Smooth muscle cell (in vitro differentiated cells): ENCODE results near the gene LRRK2. TPM values are rescaled to one million over a fixed set of nuclear protein-coding genes. Genes with fewer than 3 reads are reported as not detected.

ENCODE experiments used
- DNase-seq: peaks from one replicate; lab custom pipeline; 2025; ENCODE audit not compliant: unreplicated experiment; lab: John Stamatoyannopoulos, UW
- H2AFZ ChIP-seq: fragments of 200-600 bp; sonication (generic); 2 replicates; pipeline ENCODE4 v1.6.0; 2016; ENCODE audit warnings: antibody characterized with exemption, low read depth, mild to moderate bottlenecking
- H3F3A ChIP-seq: fragments of 200-600 bp; sonication (generic); 2 replicates; pipeline ENCODE4 v1.6.0; 2017; ENCODE audit warnings: antibody characterized with exemption, low read depth
- H3K27ac ChIP-seq: fragments of 200-600 bp; sonication (generic); 2 replicates; pipeline ENCODE4 v1.5.1; 2016; ENCODE audit warnings: low read depth, mild to moderate bottlenecking
- H3K27me3 ChIP-seq: fragments of 200-600 bp; sonication (generic); 2 replicates; pipeline ENCODE4 v1.6.1; 2016; ENCODE audit warnings: low read depth, mild to moderate bottlenecking
- H3K36me3 ChIP-seq: fragments of 200-600 bp; sonication (generic); 2 replicates; pipeline ENCODE4 v1.5.1; 2016; ENCODE audit warnings: low read depth
- H3K4me1 ChIP-seq: fragments of 200-600 bp; sonication (generic); 2 replicates; pipeline ENCODE4 v1.5.1; 2016; ENCODE audit warnings: low read depth
- H3K4me2 ChIP-seq: fragments of 200-600 bp; sonication (generic); 2 replicates; pipeline ENCODE4 v1.6.0; 2016; ENCODE audit warnings: mild to moderate bottlenecking
- H3K4me3 ChIP-seq: fragments of 200-600 bp; sonication (generic); 2 replicates; pipeline ENCODE4 v1.5.1; 2016; ENCODE audit warnings: mild to moderate bottlenecking
- H3K79me2 ChIP-seq: fragments of 200-600 bp; sonication (generic); 2 replicates; pipeline ENCODE4 v1.6.0; 2016; ENCODE audit warnings: low read depth, mild to moderate bottlenecking
- H3K9ac ChIP-seq: fragments of 200-600 bp; sonication (generic); 2 replicates; pipeline ENCODE4 v1.6.0; 2016; ENCODE audit warnings: low read depth
- H3K9me3 ChIP-seq: fragments of 200-600 bp; sonication (generic); replicated peaks from 2 replicates; pipeline ENCODE4 v1.5.1; 2016; ENCODE audit warnings: low read depth
- H4K20me1 ChIP-seq: fragments of 200-600 bp; sonication (generic); 2 replicates; pipeline ENCODE4 v1.6.0; 2016; ENCODE audit warnings: low read depth
- WGBS: methylation state at CpG from one replicate; pipeline ENCODE4 v1.1.7; 2016; ENCODE audit warnings: low lambda C conversion rate; 5-methylcytosine and 5-hydroxymethylcytosine counted together
- polyA plus RNA-seq: library from polyadenylated mRNA; unstranded; fragments of >200 nt; fragmentation: Nextera tagmentation; extraction: Ambion mirVana; gene quantifications from 2 replicates; pipeline ENCODE4 v1.2.1, GENCODE V29; 2016
- total RNA-seq: library from RNA; depleted of rRNA; stranded (reverse); fragments of >200 nt; gene quantifications from 2 replicates; pipeline ENCODE4 v1.2.3, GENCODE V29; 2014
- TF ChIP-seq, protein P1 (sequence below): fragments of 200-600 bp; sonication (generic); IDR thresholded peaks from 2 replicates; pipeline ENCODE4 v1.5.1; 2017; ENCODE audit warnings: borderline replicate concordance, mild to moderate bottlenecking, antibody characterized with exemption; ENCODE audit not compliant: insufficient read depth, poor library complexity, severe bottlenecking

The LRRK2 gene
- total and polyA plus RNA-seq, 2 experiments from 2014 or later = not detected

DNA sequence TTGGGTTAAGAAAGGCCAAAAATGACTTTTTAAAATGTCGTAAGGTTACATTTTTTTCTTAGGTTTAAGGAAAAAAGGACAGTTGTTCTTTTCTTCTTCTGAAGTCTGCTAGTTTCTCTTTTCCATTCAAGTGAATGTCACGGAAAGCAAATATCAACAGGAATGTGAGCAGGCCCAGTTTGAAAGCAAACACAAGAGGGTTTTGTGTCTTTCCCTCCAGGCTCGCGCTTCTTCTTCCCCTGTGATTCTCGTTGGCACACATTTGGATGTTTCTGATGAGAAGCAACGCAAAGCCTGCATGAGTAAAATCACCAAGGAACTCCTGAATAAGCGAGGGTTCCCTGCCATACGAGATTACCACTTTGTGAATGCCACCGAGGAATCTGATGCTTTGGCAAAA is 85.4 kb downstream of the LRRK2 start:
- Histone ChIP-seq H3K27ac (no peak overlapping the region), H3K36me3 (no peaks in the 10 kb centered on the region), H3F3A (no peaks in the 10 kb centered on the region), H3K27me3 (no peaks in the 10 kb centered on the region), H3K9me3 (no peaks in the 10 kb centered on the region), H3K4me2 (no peak overlapping the region), H3K4me3 (no peak overlapping the region), H2AFZ (no peak overlapping the region), H4K20me1 (no peaks in the 10 kb centered on the region), H3K9ac (no peak overlapping the region), H3K4me1 (peaks cover 2% of the 10 kb centered on the region), H3K79me2 (no peaks in the 10 kb centered on the region)
- no peak for DNase-seq
- 87% methylated on average over 9 of the region's 9 CpGs for WGBS
- TF ChIP-seq, protein P1, sequence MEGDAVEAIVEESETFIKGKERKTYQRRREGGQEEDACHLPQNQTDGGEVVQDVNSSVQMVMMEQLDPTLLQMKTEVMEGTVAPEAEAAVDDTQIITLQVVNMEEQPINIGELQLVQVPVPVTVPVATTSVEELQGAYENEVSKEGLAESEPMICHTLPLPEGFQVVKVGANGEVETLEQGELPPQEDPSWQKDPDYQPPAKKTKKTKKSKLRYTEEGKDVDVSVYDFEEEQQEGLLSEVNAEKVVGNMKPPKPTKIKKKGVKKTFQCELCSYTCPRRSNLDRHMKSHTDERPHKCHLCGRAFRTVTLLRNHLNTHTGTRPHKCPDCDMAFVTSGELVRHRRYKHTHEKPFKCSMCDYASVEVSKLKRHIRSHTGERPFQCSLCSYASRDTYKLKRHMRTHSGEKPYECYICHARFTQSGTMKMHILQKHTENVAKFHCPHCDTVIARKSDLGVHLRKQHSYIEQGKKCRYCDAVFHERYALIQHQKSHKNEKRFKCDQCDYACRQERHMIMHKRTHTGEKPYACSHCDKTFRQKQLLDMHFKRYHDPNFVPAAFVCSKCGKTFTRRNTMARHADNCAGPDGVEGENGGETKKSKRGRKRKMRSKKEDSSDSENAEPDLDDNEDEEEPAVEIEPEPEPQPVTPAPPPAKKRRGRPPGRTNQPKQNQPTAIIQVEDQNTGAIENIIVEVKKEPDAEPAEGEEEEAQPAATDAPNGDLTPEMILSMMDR = no peak

DNA sequence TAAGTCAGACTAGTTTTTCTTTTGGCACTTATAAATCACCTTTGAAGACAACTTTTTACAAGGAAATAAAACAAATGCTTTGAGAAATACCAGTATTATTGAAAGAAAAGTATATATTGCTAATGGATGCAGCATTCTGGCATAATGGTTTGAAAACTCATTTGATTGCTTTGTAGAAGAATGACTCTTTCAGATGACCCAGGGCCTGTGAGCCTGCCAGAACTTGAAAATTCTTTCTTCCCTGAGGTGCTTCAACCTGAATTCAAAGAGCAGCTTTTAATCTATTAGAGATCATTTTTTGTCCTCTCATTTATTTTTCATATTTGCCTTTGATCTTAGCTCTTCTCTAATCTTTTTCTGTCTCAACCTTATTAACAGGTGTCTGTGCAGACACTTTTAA is 87.4 kb downstream of the LRRK2 start:
- no peak overlapping the region for H3K4me3 ChIP-seq
- TF ChIP-seq, protein P1 = no peak
- H3K36me3 ChIP-seq = no peaks in the 10 kb centered on the region
- H4K20me1 ChIP-seq = no peaks in the 10 kb centered on the region
- peak overlapping the region; percentile 59 for H2AFZ ChIP-seq
- no peak overlapping the region for H3K9ac ChIP-seq
- H3K4me1 ChIP-seq = peaks cover 2% of the 10 kb centered on the region
- no peaks in the 10 kb centered on the region for H3K9me3 ChIP-seq
- H3K4me2 ChIP-seq = no peak overlapping the region
- no peaks in the 10 kb centered on the region for H3K27me3 ChIP-seq
- H3F3A ChIP-seq = no peaks in the 10 kb centered on the region
- H3K27ac ChIP-seq = no peak overlapping the region
- DNase-seq = no peak
- no peaks in the 10 kb centered on the region for H3K79me2 ChIP-seq

DNA sequence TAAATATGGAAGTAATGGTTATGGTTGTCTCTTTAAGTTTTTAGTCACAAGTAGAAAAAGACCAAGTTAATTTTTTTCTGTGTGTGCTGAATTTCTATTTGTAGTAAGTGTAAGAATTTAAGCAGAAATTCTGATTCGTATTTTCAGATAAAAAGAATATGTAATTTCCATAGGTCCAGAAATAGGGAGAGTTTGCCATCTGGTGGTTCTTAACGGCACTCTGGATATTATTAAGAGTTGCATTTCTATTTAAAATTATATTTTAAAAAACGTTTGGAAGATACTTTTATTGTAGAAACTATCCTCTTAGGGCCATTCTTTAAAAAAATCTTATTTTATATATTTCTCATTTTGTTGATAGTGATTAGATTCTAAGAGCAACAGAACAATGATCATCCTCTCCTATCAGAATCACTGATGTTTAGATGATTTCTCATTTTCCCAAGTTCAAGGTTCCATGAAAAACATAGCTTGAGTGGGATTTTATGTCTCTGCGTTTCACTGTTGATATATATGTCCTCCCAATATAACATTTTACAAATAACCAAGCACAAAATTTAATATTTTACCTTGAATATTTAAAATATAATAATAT is 88.3 kb downstream of the LRRK2 start:
- Histone ChIP-seq H3K27ac (no peak overlapping the region), H2AFZ (peak overlapping the region; percentile 59), H3K27me3 (no peaks in the 10 kb centered on the region), H3K9ac (no peak overlapping the region), H3K4me3 (no peak overlapping the region), H3K9me3 (no peaks in the 10 kb centered on the region), H3K36me3 (no peaks in the 10 kb centered on the region), H4K20me1 (no peaks in the 10 kb centered on the region), H3K4me2 (no peak overlapping the region), H3F3A (no peaks in the 10 kb centered on the region), H3K4me1 (peaks cover 2% of the 10 kb centered on the region), H3K79me2 (no peaks in the 10 kb centered on the region)
- no peak for DNase-seq
- whole genome bisulfite sequencing = 46% methylated on average over 4 of the region's 4 CpGs
- TF ChIP-seq, protein P1 = peak; percentile 63

DNA sequence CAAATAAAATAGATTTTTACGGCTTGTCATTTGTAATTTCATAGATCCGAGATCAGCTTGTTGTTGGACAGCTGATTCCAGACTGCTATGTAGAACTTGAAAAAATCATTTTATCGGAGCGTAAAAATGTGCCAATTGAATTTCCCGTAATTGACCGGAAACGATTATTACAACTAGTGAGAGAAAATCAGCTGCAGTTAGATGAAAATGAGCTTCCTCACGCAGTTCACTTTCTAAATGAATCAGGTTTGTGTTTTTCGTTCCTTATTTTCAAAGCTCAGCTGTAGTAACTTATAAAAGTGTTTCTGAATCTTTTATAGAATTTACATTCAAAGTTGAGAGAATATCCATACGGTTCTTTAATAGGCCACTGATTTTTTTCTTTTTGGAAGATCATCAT is 89.1 kb downstream of the LRRK2 start:
- Histone ChIP-seq H3K27ac (no peak overlapping the region), H4K20me1 (no peaks in the 10 kb centered on the region), H3K79me2 (no peaks in the 10 kb centered on the region), H2AFZ (no peak overlapping the region), H3K4me2 (no peak overlapping the region), H3K4me1 (peaks cover 2% of the 10 kb centered on the region), H3K27me3 (no peaks in the 10 kb centered on the region), H3K9me3 (no peaks in the 10 kb centered on the region), H3K36me3 (no peaks in the 10 kb centered on the region), H3K4me3 (no peak overlapping the region), H3K9ac (no peak overlapping the region), H3F3A (no peaks in the 10 kb centered on the region)
- WGBS = 91% methylated on average over 10 of the region's 10 CpGs
- TF ChIP-seq, protein P1 = no peak
- DNase-seq = no peak
